HG03565 (cell line): ENCODE measurements around the gene PPT2.
"Not testable (repeated sequence)": the region's sequence is repeated elsewhere in the genome, so short reads cannot be mapped to it uniquely, and the experiment has no call there.

ENCODE experiments used
- ATAC-seq: cut with Tn5 transposase; IDR thresholded peaks from one replicate; pipeline ENCODE4 v1.9.1; 2021; ENCODE audit warnings: mild to moderate bottlenecking, moderate library complexity; ENCODE audit not compliant: unreplicated experiment

The PPT2 gene

GRCh38 chr6:32175711-32176475, 22.0 kb downstream of the PPT2 start, which contains the start of gene AGPAT1:
Gene AGPAT1 (minus strand): TSS chr6:32176084. CDS start chr6:32171496, 4,588 bp downstream.
- peak; percentile 23 for ATAC-seq

GRCh38 chr6:32176476-32177182, 22.7 kb downstream of the PPT2 start:
- no peak for ATAC-seq

- ATAC-seq, result no peak
Observed at GRCh38 chr6:32177183-32177787, 23.3 kb downstream of the PPT2 start.

- peak; percentile 77 for ATAC-seq
Observed at GRCh38 chr6:32177788-32178546, 24.0 kb downstream of the PPT2 start, which contains the start of gene RNF5. Gene RNF5 (plus strand): TSS chr6:32178405. CDS start chr6:32178512, 107 bp downstream.

GRCh38 chr6:32178547-32179440, 24.9 kb downstream of the PPT2 start:
- ATAC-seq, result no peak

GRCh38 chr6:32179766-32180405, 25.9 kb downstream of the PPT2 start:
- ATAC-seq, result no peak

GRCh38 chr6:32181148-32181702, 27.3 kb downstream of the PPT2 start:
- no peak for ATAC-seq

GRCh38 chr6:32181915-32182529, 28.1 kb downstream of the PPT2 start:
- no peak for ATAC-seq

- no peak for ATAC-seq
Observed at GRCh38 chr6:32182555-32182981, 28.6 kb downstream of the PPT2 start.

GRCh38 chr6:32183030-32183429, 29.1 kb downstream of the PPT2 start:
- no peak for ATAC-seq

- ATAC-seq, result no peak
Observed at GRCh38 chr6:32183483-32184083, 29.6 kb downstream of the PPT2 start.

GRCh38 chr6:32184084-32184640, 30.2 kb downstream of the PPT2 start, which contains the start of gene AGER:
Gene AGER (minus strand): TSS chr6:32184253. CDS start chr6:32184222, 31 bp downstream.
- ATAC-seq, result no peak

GRCh38 chr6:32185681-32186131, 31.8 kb downstream of the PPT2 start:
- ATAC-seq, result not testable (repeated sequence)

GRCh38 chr6:32186151-32186840, 32.4 kb downstream of the PPT2 start:
- not testable (repeated sequence) for ATAC-seq

- no peak for ATAC-seq
Observed at GRCh38 chr6:32187009-32187709, 33.2 kb downstream of the PPT2 start.

- ATAC-seq, result not testable (repeated sequence)
Observed at GRCh38 chr6:32187725-32188380, 33.9 kb downstream of the PPT2 start.
